ENCODE data around the gene PAX8.
"Not testable (repeated sequence)": the region's sequence is repeated elsewhere in the genome, so short reads cannot be mapped to it uniquely, and the experiment has no call there.

Gene PAX8

DNA sequence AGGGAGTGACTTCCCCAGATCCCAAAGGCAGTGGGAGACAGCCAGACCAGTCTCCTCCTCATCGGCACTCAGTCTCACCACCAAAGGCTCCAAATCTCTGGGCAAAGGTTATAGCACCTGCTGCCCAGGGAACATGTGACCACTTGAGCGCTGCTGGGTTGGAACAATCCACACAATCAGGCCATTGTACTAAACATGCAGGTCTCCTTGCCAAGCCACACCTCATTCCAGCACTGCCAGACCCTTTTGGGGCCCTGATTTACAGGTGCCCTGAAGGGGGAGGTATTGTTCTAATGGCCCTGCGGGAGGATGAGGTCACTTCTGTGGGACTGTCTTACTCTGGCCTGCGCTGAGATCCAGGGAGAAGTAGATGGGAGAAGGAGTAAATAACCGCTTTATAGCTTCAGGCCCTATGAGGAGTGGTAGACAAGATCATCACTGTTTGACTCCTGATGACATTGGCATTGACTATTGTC is 10.0 kb upstream of the PAX8 start:
- DNase-seq, result not testable (repeated sequence)

DNA sequence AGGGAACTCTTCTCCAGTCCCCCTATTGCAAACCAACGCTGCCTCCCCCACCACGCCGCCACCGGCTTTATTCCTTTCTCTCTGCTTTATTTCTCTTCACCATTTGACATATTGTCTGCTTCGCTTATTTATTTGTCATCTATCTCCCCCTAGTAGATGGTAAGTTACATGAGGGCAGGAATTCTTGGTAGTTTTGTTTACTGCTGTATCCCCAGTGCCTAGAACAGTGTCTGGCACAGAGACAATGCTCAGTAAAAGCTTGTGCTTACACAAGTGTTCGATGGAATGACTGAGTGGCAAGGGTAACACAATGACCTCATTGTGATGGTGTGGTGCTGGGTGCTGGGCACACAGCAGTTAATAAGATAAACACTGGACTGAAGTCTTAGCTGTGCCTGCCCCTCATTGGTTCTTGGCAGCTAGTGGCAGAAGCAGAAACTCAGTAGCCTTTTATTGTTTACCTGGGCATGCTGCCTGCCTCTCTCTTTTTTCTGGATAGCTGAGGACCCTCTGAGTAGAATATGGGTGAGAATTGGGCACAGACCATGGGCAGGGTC is 9.5 kb upstream of the PAX8 start:
- DNase-seq, result not testable (repeated sequence)

DNA sequence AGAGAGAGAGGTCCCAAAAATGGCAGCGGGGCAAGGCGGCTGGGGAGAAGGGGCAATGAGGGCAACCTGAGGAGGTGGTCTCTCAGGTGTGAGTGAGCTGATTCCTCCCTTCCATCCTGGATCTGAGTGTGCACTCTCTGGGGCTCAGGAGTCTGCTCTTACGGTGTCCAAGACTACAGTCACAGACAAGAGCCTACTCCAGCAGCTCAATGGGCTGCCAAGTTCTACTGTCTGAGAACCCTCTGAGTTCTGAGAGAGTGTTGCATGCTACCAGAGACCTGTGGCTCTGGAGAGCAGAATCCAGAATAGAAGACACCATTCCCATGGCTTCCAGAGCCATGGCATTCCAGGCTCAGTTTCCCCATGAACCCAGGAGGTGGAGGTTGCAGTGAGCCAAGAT is 7.1 kb upstream of the PAX8 start:
- no peak for DNase-seq

DNA sequence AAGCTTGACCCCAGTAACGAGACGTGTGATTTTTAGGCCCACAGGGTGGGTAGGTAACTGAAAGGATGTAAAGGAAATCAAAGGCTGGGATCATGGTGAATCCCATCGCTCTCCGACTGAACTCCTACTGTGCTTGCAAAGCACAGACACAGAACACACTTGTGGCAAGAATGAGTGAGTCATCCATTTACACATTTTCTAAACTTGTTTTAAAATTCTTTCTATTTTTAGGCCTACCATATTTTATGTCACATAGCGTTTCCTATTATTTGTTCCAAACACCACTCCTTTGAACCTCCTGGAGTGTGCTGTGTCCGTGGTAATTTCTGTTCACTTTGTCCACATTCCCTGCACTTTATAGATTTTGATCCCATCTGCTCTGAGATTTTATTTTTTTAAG is 6.3 kb upstream of the PAX8 start:
- DNase-seq, result not testable (repeated sequence)

DNA sequence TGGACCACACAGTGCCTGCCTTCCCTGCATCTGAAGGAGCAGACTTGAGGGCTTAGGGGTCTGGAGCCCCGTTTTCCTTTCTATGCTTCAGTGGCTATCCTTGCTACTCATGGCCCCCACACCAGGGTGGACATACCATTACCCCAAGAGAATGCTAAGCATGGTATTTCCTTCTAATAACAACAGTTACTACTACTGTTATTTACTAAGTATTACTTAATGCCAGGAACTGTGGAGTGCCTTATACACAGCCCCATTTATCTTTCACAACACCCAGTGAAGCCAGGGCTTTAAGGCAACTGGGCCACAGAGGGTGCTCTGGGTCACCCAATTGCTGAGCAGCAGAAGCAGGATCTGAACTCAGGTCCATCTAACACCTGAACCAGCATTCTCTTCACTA is 5.8 kb upstream of the PAX8 start:
- no peak for DNase-seq

DNA sequence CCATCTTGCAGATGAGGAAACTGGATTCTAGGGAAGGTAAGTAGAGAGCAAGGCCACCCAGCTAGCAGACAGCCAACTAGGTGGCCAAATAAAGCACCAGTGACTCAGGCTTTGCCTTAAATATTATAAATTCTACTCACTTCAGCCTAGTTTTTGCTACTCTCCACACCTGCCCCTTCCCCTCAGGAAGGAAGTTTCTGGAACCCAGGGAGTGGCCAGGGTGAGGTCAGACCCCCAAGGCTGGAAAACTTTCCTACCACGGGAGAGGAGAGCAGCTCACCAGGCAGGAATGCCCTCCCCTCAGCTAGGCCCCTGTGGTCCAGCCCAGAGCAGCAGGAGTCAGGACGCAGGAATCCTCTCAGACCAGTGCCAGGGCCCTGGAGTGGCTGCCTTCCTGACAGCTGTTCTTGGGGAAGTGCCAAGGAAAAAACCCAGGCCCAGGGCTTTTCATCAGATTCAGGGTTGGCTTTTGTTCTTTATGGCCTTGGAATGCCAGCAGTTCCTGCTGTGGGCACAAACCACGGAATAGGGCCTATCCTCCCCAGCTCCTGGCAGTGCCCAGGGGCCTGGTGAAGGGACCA is 5.1 kb upstream of the PAX8 start:
- DNase-seq, result no peak

DNA sequence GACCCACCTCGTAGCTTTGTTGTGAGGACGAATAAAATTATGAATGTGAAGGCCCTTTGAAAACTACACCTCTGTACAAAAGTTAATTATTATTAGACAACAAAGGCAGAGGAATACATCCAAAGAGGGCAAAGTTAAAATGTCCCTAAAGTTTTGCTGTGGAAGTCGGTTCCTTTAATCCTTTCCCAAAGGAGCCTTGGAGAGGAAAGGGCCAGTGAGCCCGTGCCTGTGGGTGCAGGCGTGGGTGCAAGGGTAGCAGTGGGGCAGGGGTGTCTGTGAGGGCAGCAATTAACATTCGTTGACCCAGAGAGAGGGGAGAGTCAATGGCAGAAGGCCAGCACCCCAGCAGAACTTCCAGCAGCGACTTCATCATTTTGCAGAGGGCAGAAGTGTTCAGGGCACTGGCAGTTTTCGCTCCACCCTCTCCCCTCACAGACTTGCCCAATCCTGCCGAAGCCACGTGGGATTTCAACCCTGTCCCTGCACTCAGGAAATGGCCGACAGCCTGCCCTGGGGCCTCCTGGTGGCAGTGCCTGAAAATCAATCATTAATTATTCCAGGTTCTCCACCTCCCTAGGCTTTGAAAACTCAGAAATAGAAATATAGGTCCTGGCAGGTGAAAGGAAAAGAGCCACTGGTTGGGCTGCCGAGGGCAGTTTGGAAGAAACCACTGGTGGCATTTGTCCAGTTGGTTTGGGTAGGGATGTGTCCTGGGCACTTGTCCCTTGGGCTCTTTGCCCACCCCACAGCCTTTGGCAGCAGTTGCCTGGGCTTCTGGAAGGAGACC is 4.2 kb upstream of the PAX8 start:
- peak; percentile 39 for DNase-seq

DNA sequence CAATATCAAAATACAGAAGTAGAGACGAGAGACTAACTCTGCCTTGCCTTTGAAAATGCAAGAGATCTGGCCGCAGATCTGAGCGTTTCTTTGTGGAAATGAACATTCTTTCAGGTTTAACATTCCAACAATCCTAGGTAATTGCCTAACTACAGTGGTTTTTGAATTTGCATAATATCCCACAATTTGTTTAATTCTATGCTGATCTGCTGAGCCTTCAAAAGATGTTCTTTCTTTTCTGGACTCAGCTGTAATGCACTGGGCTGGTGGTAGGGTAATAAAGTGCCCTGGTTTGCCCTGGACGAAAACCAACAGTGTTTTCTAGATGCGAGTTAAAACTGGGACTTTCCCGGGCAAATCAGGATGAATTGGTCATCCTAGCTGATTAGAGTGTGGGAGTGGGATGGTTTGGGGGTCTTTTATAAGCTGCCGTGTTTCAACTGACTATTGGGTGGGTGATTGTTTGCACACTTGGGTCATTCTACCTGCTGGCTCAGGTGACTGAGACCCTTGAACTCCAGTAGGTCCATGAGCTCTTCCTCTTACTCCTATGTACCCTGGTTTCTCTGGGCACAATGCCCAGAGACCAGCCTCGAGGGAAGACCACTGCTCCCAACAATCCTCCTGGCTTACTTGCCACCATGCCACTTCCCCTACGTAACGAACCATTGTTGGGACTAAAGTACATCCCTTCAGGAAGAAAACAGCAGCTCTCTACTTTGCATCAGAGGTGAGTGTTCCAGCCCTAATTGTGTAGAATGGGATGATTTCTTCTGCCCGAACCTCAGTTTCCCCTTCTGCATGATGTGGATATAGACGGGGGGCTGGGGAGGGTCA is 3.4 kb upstream of the PAX8 start:
- DNase-seq, result no peak

DNA sequence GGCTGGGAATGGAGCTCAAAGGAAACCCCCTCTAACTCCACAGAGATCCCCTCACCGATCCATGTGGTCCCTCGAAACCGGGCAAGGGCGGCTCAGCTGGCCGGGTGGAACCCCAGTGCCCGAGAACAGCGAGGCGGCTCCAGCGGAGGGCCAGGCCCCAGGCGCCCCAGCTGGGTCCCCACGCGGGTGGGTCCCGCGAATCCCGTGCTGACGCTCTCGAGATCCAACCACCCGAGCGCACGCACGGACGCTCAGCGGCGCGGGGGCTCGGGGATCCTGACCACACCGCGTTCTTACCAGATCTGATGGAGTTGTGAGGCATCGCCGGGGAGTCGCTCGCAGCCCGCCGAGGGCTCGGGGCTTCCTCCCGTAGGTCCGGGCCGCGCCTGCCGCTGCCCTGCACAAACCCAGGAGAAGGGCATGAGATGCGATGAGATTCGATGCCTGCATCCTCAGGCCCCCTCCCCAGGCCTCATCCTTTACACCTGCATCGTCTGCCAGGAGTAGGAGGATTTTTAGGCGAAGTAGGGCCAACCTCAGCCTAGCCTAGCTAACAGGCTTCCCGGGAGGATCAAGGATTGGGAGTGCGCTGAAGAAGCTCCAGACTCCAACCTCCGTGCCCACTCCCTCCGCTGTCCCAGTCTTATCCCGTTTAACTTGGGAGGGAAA is 514 bp downstream of the PAX8 start:
- DNase-seq, result no peak

DNA sequence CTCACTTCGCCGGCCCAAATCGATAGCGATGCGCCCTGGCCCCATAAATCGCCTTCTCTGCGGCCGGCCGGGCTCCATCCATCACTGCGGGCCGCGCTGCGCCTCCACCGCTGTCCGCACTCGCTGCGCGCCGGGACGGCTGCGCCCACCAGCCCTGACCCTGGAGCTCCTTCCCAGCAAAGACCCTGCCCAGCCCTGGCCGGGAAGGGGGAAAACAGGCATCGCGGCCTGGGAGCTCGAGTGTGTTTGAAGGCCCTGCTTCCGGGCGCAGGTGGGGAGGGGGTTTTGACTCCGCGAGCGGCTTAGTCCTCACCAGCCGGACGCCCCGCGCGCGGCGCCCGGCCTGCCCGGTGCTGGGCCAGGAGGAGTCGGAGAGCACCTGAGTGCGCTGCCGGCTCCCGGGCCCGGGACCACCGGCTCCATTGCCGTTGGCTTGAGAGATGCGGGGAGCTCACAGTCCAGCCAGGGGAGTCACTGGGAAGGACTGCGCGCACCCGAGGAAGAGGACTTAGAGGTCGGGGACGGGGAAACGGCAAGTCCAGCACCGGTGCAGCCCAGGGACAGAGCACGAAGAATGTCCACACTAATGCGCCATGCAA is 1.1 kb downstream of the PAX8 start:
- DNase-seq, result no peak

DNA sequence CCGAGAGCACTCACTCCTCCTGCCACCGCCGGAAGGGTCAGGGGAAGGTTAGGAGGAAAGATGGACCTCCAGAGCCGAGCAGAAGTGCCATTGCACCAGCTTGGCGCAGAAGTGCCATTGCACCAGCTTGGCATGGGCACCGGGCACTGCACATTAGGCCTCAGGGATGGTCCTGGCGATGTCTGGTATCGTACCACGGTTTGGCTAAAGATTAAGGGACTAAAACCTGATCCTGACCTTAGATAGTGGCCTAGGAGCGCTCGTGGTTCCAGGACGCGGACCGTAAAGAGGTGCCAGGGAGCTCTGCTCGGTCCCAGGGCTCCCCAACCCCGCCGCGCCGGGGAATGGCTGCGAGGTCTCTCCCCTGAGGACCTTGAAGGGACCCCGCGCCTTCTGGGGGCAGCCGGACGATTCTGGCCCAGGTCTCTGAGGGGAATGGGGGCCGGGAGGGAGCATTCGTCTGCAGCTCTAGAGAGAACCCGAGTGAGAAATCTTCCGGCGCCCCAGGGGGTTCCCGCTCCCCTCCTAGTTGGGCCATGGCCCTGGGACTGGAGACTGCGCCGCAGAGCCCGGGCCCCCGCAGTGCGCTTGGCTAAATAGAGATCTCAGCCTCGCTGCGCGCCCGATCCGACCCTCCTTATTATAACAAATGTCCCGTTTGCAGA is 1.8 kb downstream of the PAX8 start:
- no peak for DNase-seq

DNA sequence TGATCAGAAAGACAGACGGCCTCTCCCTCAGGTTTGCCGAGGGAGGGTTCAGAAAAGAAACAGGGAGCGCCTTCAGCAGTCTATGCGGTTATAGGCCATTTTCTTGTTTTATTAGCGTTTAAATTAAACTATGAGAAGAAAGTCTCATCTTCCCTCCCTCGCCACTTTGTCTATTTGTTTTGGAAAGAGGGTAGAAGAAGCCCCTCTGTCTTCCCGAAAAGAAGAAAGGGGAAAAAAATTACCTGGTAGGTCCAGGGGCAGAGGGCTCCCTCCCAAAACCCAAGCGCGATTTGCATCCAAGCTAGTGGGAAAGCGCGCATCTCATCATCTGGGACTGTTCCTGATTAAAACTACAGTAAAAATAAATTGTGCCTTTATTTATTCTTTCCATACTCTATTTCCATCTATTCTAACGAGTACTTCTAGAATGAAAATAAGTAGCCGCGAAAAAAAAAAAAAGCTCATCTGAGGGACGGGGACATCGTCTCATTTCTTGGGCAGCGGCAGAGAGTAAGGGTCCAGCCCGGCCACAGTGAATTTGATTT is 2.4 kb downstream of the PAX8 start:
- DNase-seq, result no peak

DNA sequence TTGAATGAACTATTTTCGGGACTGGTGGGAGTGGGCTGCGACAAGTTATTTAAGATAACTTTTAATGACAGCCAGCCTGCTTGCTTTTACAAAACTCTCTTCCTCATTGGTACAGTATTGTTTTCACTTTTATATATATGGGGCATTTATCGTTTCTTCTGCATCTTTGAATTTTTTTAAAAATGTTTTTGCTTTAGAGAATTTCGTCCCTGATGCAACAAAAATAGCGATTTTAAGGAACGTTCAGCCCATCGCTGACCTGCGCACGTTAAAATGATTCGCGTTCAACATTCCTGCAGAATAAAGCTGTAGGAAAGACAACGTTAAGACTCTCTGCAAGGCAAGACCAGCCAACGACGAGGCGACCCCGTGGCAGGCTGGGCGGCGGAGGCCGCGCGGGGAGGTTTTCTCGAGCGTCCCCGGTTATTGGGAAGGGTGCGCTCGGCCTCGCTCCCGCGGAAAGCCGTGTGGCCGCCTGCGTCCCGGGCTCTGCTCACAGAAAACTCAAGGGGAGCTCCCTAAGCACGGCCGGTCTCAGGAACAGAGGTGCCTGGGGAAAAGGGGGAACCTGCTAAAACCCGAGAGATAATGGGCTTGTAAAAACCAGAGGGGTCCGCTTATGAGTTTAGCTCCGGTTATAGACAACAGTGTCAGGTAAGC is 3.0 kb downstream of the PAX8 start:
- no peak for DNase-seq

DNA sequence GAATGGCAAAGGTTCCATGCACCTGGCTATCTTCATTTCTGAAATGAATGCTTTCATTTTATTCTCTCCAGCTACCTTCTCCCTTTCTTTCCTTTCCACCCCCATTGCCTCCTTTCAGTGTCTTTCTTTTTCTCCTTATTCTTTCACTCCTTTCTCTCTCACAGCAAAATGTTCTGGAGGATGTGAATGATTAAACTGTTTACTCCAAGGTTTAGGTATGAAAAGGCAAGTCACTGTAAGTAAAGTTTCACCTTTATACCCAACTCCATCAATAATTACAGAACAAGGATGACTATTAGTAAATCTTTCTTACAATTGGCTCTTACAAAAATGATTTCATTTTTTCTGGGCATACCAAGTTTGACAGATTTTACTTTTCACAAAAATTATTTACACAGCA is 4.3 kb downstream of the PAX8 start:
- no peak for DNase-seq

DNA sequence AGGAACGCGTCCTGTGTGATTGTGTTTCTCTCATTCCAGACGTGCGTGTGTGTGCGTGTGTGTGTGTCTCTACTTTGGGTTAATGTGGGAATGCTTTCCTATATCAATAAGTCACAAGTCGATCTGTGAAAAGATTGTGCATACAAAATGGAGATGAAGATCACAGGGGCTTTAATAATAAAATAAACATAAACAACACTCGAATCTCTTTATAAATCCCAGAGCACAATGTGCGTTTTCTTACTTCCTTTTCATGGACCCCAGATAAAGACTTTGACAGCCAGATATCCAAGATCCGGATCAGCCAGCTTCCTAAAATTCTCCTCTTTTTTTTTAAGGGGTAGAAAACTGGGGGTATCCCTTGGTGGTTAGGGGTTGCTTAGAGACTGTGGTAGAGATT is 4.7 kb downstream of the PAX8 start:
- no peak for DNase-seq

DNA sequence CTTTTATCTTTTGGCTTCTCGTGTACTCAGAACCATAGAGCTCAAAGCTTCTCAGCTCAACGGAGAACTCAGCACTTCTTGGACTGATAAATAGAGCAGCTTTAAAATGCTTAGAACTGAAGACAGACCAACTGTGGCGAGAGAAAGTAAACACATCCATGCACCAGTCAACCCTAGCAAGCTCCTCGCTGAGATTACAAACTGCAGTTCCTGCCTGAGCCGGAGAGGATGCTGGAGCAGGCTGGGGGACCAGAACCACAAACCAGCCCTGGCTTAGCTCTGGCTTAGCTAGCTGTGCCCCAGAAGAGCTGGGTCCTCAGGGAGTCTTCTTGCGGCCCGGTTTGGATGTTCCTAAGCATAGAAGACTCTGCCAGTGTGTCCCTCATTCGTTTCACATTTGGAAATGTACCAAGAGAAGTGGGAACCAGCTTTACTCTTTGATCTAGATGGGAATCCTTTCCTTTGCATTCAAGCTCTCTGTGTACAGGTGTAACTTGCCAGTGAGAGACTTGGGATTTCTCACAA is 5.6 kb downstream of the PAX8 start:
- peak; percentile 17 for DNase-seq

DNA sequence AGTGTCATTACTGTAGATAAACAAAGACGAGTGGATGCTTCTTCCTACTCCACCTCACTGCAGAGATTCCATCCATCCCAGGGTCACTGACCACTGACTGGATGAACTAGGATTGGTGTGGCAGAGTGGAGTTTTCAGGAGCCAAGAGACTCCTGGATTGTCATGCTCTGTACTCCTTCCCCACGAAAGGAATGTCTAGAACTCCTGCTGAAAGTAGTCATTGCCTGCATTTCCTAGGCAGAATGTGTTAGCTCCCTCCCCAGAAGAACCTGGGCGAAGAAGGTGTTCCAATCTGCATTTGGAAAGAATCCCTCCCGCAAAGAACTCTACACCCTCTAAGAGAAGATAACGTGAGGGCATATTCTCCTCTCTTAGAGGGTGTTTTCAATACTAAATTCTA is 6.2 kb downstream of the PAX8 start:
- DNase-seq, result no peak

DNA sequence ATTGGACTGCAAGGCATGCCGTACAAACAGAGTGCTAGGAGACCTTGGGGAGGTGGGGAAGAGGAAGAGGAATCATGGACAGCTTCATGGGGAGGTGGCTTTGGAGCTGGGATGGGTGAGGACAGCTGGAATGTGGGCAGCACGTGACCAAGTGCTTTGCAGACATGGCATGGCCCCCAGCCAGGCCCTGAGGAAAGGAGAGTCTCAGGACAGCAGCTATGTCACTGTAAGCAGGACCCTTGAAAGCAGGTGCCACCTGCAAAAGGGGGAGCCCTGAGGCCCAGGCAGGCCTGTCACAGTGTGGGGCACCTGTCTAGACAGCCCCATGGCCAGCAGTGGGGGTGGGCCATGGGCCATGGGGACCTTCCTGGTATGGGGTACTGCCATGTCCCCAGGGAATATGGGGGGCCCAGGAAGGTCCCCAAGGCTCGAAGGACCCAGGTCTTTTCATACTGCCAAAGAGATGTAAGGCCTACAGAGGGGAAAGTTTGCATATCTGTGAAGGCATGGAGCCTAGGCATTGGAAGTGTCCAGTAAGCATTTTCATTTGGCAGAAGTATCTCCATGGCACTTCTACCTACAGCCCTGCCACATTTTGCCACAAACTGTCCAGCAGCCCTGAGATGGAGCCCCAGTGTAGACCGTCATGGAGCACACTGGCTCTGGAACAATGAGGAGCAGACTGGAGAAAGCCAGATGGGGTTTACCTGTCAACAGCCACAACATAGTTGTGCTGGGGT is 9.9 kb downstream of the PAX8 start:
- DNase-seq, result no peak

DNA sequence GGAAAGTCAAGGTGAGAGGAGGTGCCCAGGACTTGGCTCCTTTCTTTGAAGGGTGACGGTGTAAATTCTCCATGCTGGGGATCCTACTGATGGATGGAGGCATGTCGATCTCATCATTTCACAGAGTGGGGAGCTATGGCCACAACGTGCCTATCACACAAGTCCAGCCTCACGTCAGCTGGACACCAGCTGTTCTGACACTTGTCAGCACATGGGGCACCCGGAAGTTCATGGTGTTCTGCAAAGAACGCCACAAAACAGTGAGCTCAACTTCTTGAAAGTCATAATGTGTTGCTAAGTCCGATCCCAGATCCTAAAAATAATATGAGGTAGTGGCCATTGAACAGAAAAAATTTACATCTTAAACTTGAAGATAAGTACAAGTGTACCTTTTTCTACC is 12.3 kb downstream of the PAX8 start:
- no peak for DNase-seq

Measured in hematopoietic multipotent progenitor cell treated with erythropoietin and hydrocortisone succinate and interleukin-3 and kit ligand, for 6 days (in vitro differentiated cells).